ENCODE measurements around the gene PARP3.
"Not testable (repeated sequence)": the region's sequence is repeated elsewhere in the genome, so short reads cannot be mapped to it uniquely, and the experiment has no call there.

Gene PARP3

DNA sequence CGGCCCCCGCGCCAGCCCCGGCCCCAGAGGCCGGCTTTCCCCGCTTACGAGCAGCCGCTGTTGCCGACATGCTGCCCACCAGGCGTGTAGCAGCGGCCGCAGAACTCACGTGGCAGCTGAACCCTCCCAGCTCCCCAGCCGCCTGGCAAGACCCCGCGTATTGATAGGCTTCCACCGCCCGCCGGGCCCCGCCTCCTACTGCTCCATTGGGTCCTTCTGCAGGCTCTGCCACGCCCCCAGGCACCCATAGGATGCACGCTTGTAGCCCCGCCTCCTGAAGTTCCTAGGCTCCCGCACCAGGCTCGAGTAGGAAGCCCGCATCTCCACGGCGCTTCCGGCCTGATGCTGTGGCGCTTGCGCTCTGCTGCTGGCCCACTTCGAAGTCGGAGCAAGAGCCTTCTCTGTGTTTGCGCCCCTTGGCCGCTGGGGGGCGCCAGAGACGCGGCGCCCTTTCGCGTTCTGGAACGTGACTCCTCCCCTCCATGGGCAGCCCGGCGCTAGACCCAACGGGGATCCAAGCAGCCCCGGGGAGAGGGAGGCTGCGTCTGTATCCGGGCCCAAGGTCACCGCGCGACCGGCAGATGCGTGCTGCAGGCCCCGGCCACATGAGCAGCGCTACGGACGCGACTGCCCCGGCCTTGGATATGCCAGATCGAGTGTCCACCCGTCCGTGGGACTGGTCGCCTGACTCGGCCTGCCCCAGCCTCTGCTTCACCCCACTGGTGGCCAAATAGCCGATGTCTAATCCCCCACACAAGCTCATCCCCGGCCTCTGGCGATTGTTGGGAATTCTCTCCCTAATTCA is at the start of gene PARP3, which contains the start of gene RRP9:
TSS of gene PARP3 (plus strand) at position 566 of the 805 bp plus-strand sequence. CDS start 993 bp downstream, outside the sequence.
TSS of gene RRP9 (minus strand) at position 107 of the 805 bp plus-strand sequence. CDS start at position 70, 37 bp downstream.
- H3K9me3 ChIP-seq, result no peaks in the 10 kb centered on the region
- TF ChIP-seq, protein P1, sequence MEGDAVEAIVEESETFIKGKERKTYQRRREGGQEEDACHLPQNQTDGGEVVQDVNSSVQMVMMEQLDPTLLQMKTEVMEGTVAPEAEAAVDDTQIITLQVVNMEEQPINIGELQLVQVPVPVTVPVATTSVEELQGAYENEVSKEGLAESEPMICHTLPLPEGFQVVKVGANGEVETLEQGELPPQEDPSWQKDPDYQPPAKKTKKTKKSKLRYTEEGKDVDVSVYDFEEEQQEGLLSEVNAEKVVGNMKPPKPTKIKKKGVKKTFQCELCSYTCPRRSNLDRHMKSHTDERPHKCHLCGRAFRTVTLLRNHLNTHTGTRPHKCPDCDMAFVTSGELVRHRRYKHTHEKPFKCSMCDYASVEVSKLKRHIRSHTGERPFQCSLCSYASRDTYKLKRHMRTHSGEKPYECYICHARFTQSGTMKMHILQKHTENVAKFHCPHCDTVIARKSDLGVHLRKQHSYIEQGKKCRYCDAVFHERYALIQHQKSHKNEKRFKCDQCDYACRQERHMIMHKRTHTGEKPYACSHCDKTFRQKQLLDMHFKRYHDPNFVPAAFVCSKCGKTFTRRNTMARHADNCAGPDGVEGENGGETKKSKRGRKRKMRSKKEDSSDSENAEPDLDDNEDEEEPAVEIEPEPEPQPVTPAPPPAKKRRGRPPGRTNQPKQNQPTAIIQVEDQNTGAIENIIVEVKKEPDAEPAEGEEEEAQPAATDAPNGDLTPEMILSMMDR (IDR thresholded peaks at IDR 0.05), result peak; percentile 99 to 100
- H3K27ac ChIP-seq, result peak within 1 kb of the TSS; percentile 88 to 97
- peaks cover 10 to 42% (median 12%) of the 10 kb centered on the region in 3 donors for H3K36me3 ChIP-seq
- peak within 1 kb of the TSS; percentile 72 to 78 for H3K4me3 ChIP-seq
- DNase-seq, result peak; percentile 100
- H3K27me3 ChIP-seq, result no peaks in the 10 kb centered on the region
- intact Hi-C loops (cut with DNase I; ENCODE audit: low total_unique reads), result loop anchor here (5.0 kb wide), 3 partner anchors 40 to 200 kb away; partner anchors contain the start of genes ACY1 and DUSP7
- peaks cover 0 to 33% (median 29%) of the 10 kb centered on the region in 4 donors for H3K4me1 ChIP-seq

GRCh38 chr3:51894391-51894790 is 47.8 kb upstream of the PARP3 start:
- Histone ChIP-seq H3K9me3 (no peaks in the 10 kb centered on the region), H3K4me3 (no peak overlapping the region), H3K27ac (no peak overlapping the region), H3K36me3 (no peaks in the 10 kb centered on the region), H3K4me1 (no peaks in the 10 kb centered on the region), H3K27me3 (peaks cover 0 to 2% of the 10 kb centered on the region in 2 donors)
- TF ChIP-seq, protein P1 (IDR thresholded peaks at IDR 0.05), result no peak
- no peak for DNase-seq
- intact Hi-C loops (cut with DNase I; ENCODE audit: low total_unique reads), result no loop called here

DNA sequence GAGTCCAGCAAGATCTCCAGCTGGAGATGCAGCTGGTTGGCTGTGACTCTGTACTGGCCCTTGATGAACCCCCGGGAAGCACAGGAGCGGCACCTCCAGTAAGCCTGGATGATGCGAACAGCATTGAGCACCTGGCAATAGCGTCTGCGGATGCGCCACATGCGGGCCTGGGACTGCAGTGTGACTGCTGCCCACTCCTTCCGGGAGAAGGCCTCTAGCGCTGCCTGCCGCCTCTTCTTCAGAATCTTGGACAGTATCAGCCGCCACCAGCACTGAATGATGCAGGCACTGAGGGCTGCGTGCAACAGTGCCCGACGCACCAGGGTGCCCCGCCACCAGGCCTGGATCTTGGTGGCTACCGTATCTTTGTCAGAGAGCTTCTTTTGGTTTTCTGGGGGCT is 47.2 kb upstream of the PARP3 start:
- no peak for DNase-seq
- TF ChIP-seq, protein P1 (IDR thresholded peaks at IDR 0.05), result no peak
- Histone ChIP-seq H3K36me3 (no peaks in the 10 kb centered on the region), H3K4me1 (no peaks in the 10 kb centered on the region), H3K27ac (no peak overlapping the region), H3K4me3 (no peak overlapping the region), H3K27me3 (peaks cover 0 to 2% of the 10 kb centered on the region in 2 donors), H3K9me3 (no peaks in the 10 kb centered on the region)
- intact Hi-C loops (cut with DNase I; ENCODE audit: low total_unique reads), result no loop called here

- no peaks in the 10 kb centered on the region for H3K9me3 ChIP-seq
- H3K27ac ChIP-seq, result no peak overlapping the region
- no peaks in the 10 kb centered on the region for H3K27me3 ChIP-seq
- TF ChIP-seq, protein P1 (IDR thresholded peaks at IDR 0.05), result no peak
- no peaks in the 10 kb centered on the region for H3K36me3 ChIP-seq
- intact Hi-C loops (cut with DNase I; ENCODE audit: low total_unique reads), result no loop called here
- DNase-seq, result no peak
- no peak overlapping the region for H3K4me3 ChIP-seq
- H3K4me1 ChIP-seq, result no peaks in the 10 kb centered on the region
These were observed 45.4 kb upstream of the PARP3 start for GRCh38 chr3:51896607-51897305.

- Histone ChIP-seq H3K9me3 (no peaks in the 10 kb centered on the region), H3K4me3 (no peak overlapping the region), H3K36me3 (no peaks in the 10 kb centered on the region), H3K27me3 (no peaks in the 10 kb centered on the region), H3K27ac (no peak overlapping the region), H3K4me1 (no peaks in the 10 kb centered on the region)
- intact Hi-C loops (cut with DNase I; ENCODE audit: low total_unique reads), result no loop called here
- TF ChIP-seq, protein P1 (IDR thresholded peaks at IDR 0.05), result no peak
- DNase-seq, result no peak
These were observed 44.8 kb upstream of the PARP3 start for GRCh38 chr3:51897391-51897790.

GRCh38 chr3:51900043-51900442 is 42.1 kb upstream of the PARP3 start:
- intact Hi-C loops (cut with DNase I; ENCODE audit: low total_unique reads); H3K9me3 ChIP-seq; H3K4me1 ChIP-seq; H3K27ac ChIP-seq; H3K36me3 ChIP-seq; DNase-seq; H3K4me3 ChIP-seq; H3K27me3 ChIP-seq: not testable (repeated sequence)

- H3K4me3 ChIP-seq; H3K36me3 ChIP-seq; intact Hi-C loops (cut with DNase I; ENCODE audit: low total_unique reads); H3K27ac ChIP-seq; DNase-seq; H3K9me3 ChIP-seq; H3K27me3 ChIP-seq; H3K4me1 ChIP-seq: not testable (repeated sequence)
These were observed 39.8 kb upstream of the PARP3 start for GRCh38 chr3:51902361-51902760.
